Stimulated activated naive CD4-positive, alpha-beta T cell treated with Interleukin-2 at 50 U/mL for 16 hours (primary cell): ENCODE results near the gene ZNF81.
"Not testable (repeated sequence)": the region's sequence is repeated elsewhere in the genome, so short reads cannot be mapped to it uniquely, and the experiment has no call there.

Source experiments
- DNase-seq: peaks from one replicate; lab custom pipeline; 2025; lab: John Stamatoyannopoulos, UW

ZNF81 gene

GRCh38 chrX:47936224-47936939 is 99.7 kb downstream of the ZNF81 start:
- no peak for DNase-seq

DNA sequence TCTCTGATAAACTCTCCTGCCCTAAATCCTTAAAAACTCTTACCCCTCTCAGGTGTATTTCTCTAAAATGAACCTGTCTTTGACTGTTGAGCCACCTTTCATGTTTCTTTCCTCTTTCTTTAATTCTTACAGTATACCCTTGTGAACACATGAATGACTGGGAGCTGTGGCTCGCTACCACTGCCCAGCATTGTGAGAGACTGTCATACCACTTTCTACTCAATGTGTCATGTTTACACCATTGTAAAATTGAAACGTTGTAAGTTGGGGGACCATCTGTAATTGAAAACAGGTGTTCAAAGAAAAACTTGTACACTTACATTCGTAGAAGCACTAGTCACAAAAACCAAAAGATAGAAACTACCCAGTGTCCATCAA is 100.2 kb downstream of the ZNF81 start:
- no peak for DNase-seq

DNA sequence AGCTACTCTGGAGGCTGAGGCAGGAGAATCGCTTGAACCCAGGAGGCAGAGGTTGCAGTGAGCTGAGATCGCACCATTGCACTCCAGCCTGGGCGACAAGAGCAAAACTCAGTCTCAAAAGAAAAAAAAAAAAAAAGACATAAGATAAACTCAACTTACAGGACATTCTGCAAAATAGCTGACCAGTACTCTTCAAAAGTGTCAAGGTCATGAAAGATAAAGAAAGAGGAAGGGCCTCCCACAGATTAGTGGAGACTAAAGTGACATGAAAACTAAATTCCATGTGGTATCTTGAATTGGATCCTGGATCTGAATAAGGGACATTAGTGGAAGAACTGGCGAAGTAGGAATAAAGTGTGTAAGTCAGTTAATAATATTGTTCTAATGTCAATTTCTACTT is 103.7 kb downstream of the ZNF81 start:
- no peak for DNase-seq

DNA sequence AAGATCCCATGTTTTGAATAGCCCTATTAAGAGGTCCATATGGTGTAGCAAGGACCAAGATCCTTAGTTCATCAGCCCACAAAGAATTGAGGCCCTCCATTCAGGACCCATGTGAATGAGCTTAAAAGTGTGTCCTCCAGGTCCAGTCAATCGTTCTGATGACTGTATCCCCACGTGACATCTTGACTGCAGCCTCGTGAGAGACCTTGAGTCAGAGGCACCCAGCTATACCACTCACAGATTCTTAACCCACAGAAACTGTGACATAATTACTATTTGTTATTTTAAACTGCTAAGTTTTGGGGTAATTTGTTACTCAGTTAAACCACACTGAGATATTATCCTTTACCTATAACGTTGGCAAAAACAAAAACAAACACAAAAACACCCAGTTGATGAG is 104.7 kb downstream of the ZNF81 start:
- DNase-seq, result no peak

- DNase-seq, result not testable (repeated sequence)
These were observed 118.6 kb downstream of the ZNF81 start for GRCh38 chrX:47955295-47955694.

- DNase-seq, result no peak
These were observed 119.3 kb downstream of the ZNF81 start for GRCh38 chrX:47956016-47956415.

DNA sequence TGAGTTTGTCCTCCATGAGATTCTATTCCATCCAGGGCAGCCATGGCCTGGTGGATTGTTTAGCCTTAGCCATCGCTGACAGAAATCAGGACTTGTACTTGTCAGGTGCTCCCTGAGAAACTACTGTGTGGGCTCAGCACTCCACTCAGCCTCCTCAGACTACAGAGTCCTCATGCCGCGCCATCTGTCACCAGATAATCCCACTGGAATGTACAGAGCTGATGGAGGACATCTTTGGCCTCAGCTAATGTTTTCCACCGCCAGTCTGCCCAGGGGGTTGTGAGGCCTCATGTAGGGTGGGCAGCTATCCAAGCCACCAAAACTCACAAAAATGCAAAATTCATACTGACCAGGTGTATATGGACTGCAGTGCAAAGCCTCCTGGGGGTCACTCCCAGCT is 121.5 kb downstream of the ZNF81 start:
- DNase-seq, result not testable (repeated sequence)

GRCh38 chrX:47958761-47959342 is 122.2 kb downstream of the ZNF81 start:
- DNase-seq, result no peak

DNA sequence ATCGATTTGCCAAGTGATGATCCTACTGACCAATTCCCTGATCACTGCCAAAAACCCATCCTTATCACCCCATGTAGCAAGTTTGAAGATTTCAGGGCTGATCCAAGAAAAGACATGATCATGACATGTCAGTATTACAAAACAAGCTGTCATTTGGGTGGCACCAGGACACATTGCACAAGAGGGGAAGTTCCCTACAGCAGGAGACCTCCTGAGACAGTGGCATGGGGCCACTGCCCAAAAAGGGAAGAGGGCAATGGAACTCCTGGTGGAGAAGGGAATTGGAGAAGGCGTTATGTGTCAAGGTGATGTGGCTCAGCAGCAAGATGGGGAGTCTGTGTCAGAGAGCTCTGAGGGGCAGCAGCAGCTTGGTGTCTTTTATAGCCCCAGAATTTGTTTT is 123.7 kb downstream of the ZNF81 start:
- no peak for DNase-seq

GRCh38 chrX:47961830-47962229 is 125.1 kb downstream of the ZNF81 start:
- DNase-seq, result not testable (repeated sequence)

- DNase-seq, result not testable (repeated sequence)
These were observed 128.8 kb downstream of the ZNF81 start for GRCh38 chrX:47965526-47965925.
